Right lobe of liver (tissue), 6 donors: Measurements from ENCODE around the gene CLEC4M. TPM values are rescaled to one million over a fixed set of nuclear protein-coding genes. Genes with fewer than 3 reads are reported as not detected.

Experiments used
- ATAC-seq, 4 donors: fragments of 200-7000 bp; cut with Tn5 transposase; one replicate each; pipeline ENCODE4 v1.9.1; 2020; ENCODE audit warnings: mild to moderate bottlenecking in 4 of 4, moderate library complexity in 4 of 4
- DNase-seq, 3 donors: peaks; one replicate each; pipeline ENCODE4 v3.0.0-alpha.2; 2020
- H3K27ac ChIP-seq, 3 donors: fragments of 200-600 bp; one replicate each; pipeline ENCODE4 v1.8.0; 2022
- H3K27me3 ChIP-seq, 2 donors: fragments of 200-600 bp; one replicate each; pipeline ENCODE4 v1.8.0; 2022
- H3K36me3 ChIP-seq, 4 donors: fragments of 200-600 bp; sonication (generic) in 1 of 4; one replicate each; pipeline versions ENCODE4 v1.5.1 to v1.8.0; 2017 to 2022; ENCODE audit warnings: control low read depth in 1 of 4
- H3K4me1 ChIP-seq, 4 donors: fragments of 200-600 bp; sonication (generic) in 1 of 4; one replicate each; pipeline versions ENCODE4 v1.5.1 to v1.8.0; 2017 to 2022; ENCODE audit warnings: control low read depth in 1 of 4
- H3K4me3 ChIP-seq, 3 donors: fragments of 200-600 bp; one replicate each; pipeline ENCODE4 v1.8.0; 2022
- H3K9me3 ChIP-seq, 4 donors: fragments of 200-600 bp; sonication (generic) in 1 of 4; one replicate each; pipeline versions ENCODE4 v1.5.1 to v1.8.0; 2017 to 2022; ENCODE audit warnings: control low read depth in 1 of 4
- POLR2A ChIP-seq: fragments of 450-650 bp; IDR thresholded peaks from one replicate; pipeline ENCODE4 v1.6.1; 2017; ENCODE audit warnings: antibody characterized with exemption, mild to moderate bottlenecking
- WGBS: methylation state at CpG from one replicate; pipeline ENCODE4 v1.1.6; 2018; ENCODE audit warnings: low coverage, low lambda C conversion rate; ENCODE audit not compliant: insufficient coverage; ENCODE audit errors: missing lambda C conversion rate; 5-methylcytosine and 5-hydroxymethylcytosine counted together
- intact Hi-C, 2 donors: fragments of 100-400 bp; cut with DNase I; formaldehyde crosslinking; loops; one replicate each; pipeline versions ENCODE4 v1.11.2 to v1.14.1; 2022
- total RNA-seq, 6 experiments: library from RNA; depleted of rRNA in 2 of 6; stranded (reverse); fragments of >200 nt in 2 of 6; fragmentation: NEBNext Ultra II Directional in 3 of 6; extraction: Animal tissue kit (Norgen Biotek cat#: 25700) in 3 of 6; gene quantifications; one replicate each; pipeline versions ENCODE4 v1.1.0 to v1.2.4, GENCODE V29; 2016 to 2023
- TF ChIP-seq, protein P1 (sequence below), 4 donors: fragments of 200-600 bp in 3 of 4; fragments of 450-650 bp in 1 of 4; IDR thresholded peaks; one replicate each; pipeline versions ENCODE4 v1.5.1 to v1.8.0; 2016 to 2022; ENCODE audit warnings: antibody characterized with exemption in 4 of 4, mild to moderate bottlenecking in 2 of 4
- donor health status: DM: no; HTN: yes; CAD: no.
- donor health status: DM: no; HTN: no; CAD: no.
- donor health status: DM: no; HTN: no; CAD: no.
- donor health status: DM: no; HTN: yes; CAD: no.
- donor health status: DM: no; HTN: yes; CAD: no.

CLEC4M gene
- total RNA-seq, 6 experiments from 2014 or later = 12.8 to 64.8 (median 20.8) TPM

DNA sequence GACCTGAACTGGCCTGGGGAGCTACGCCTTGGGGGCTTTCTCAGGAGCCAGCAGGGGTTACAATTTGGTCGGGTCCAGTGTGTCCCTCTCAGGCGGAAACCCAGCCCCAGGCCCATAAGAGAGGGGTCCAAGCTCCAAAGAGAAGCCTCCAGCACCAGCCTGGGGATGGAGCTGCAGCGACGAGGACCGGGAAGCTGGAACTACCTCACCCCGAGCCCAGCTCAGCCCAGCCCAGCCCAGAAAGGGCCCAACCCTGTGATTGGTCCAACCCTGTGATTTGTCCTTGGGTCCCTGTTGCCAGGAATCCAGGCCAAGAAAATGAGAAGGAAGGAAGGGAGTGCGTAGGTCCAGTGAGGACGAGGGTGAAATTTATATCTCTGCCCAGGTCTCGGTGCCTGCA, 24.1 kb downstream of the CLEC4M start:
- no peaks in the 10 kb centered on the region for H3K36me3 ChIP-seq
- H3K27ac ChIP-seq = no peak overlapping the region
- DNase-seq (no peak), ATAC-seq (peak; percentile 51 to 72 (median 68))
- no peaks in the 10 kb centered on the region for H3K4me1 ChIP-seq
- H3K9me3 ChIP-seq = no peaks in the 10 kb centered on the region
- H3K4me3 ChIP-seq = no peak overlapping the region
- TF ChIP-seq POLR2A = no peak
- TF ChIP-seq, protein P1, sequence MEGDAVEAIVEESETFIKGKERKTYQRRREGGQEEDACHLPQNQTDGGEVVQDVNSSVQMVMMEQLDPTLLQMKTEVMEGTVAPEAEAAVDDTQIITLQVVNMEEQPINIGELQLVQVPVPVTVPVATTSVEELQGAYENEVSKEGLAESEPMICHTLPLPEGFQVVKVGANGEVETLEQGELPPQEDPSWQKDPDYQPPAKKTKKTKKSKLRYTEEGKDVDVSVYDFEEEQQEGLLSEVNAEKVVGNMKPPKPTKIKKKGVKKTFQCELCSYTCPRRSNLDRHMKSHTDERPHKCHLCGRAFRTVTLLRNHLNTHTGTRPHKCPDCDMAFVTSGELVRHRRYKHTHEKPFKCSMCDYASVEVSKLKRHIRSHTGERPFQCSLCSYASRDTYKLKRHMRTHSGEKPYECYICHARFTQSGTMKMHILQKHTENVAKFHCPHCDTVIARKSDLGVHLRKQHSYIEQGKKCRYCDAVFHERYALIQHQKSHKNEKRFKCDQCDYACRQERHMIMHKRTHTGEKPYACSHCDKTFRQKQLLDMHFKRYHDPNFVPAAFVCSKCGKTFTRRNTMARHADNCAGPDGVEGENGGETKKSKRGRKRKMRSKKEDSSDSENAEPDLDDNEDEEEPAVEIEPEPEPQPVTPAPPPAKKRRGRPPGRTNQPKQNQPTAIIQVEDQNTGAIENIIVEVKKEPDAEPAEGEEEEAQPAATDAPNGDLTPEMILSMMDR (IDR thresholded peaks at IDR 0.05) = no peak
- no CpG with 5 or more reads among the region's 10 CpGs for WGBS
- no peaks in the 10 kb centered on the region for H3K27me3 ChIP-seq
- intact Hi-C loops = no loop called here

DNA sequence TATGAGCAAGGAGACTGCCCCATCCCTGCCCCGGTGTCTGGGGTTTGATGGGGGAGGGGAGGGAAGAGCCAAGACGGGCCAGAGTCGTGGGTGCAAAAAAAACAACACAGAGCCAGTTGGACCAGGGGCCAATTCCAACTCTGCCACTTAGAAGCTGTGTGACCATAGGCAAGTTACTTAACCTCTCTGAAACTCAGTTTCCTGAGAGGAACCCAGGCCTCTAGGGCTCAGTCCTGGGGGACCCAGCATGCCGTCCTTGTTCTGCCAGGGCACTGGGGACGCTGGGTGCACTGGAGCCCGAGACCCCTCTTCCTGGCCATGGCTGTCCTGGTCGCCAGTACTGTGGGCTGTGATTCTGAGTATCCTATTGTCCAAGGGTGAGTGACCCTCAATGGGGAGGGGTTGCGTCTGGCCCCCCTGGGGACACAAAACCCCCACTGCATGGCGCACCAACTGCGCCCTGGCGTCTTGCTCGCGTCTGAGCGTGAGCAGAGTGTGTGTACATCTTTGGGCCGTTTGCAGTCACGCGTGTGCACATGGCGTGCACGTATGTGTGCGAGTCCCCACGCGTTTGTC, 24.6 kb downstream of the CLEC4M start:
- Histone ChIP-seq H3K27ac (no peak overlapping the region), H3K9me3 (no peaks in the 10 kb centered on the region), H3K4me1 (no peaks in the 10 kb centered on the region), H3K27me3 (no peaks in the 10 kb centered on the region), H3K4me3 (peak overlapping the region in 1 of 3 donors; percentile 9), H3K36me3 (no peaks in the 10 kb centered on the region)
- intact Hi-C loops = no loop called here
- ATAC-seq (peak in 3 of 4 donors; percentile 6 to 24 (median 22)), DNase-seq (no peak)
- TF ChIP-seq POLR2A = no peak
- WGBS = 8% methylated on average over 4 of the region's 22 CpGs

DNA sequence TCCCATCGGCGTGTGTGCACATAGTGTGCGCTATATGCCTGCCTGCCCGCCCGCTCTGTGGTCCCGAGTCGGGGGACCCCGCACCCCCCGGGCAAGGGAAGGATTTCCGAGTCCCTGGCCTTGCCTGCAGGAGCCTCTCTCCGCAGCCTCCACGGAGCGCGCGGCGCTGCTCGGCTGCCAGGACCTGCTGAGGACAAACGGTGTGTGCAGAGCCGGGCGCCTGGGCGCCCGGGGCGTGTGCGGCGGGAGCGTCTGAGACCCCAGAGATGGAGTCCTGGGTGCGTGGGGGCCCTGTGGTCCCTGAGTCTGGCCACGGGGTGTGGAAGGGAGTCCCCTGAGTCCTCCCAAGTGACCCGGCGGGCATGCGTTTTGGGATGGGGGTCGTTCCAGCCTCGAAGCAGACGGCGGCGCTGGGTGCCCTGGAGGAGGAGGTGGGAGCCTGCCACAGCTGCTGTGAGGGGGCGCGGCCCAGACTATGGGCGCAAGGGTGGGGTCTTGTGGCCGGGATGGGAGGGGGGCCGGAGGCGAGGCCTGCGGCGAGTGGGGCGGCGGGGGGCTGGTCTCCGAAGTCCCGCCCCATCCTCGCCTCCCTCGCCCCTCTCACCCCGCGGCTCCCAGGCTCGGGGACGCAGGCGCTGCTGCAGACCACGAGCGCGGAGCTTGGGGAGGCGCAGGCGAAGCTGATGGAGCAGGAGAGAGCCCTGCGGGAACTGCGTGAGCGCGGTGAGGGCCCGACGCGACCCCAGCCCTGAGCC, 25.3 kb downstream of the CLEC4M start:
- TF ChIP-seq POLR2A = no peak
- TF ChIP-seq, protein P1 (IDR thresholded peaks at IDR 0.05) = no peak
- intact Hi-C loops = no loop called here
- no peak overlapping the region for H3K4me3 ChIP-seq
- no peaks in the 10 kb centered on the region for H3K36me3 ChIP-seq
- H3K27me3 ChIP-seq = no peaks in the 10 kb centered on the region
- ATAC-seq (peak; percentile 12 to 33 (median 32)), DNase-seq (peak in 1 of 3 donors; percentile 52)
- H3K9me3 ChIP-seq = no peaks in the 10 kb centered on the region
- 3% methylated on average over 7 of the region's 67 CpGs for WGBS
- no peaks in the 10 kb centered on the region for H3K4me1 ChIP-seq
- H3K27ac ChIP-seq = no peak overlapping the region

DNA sequence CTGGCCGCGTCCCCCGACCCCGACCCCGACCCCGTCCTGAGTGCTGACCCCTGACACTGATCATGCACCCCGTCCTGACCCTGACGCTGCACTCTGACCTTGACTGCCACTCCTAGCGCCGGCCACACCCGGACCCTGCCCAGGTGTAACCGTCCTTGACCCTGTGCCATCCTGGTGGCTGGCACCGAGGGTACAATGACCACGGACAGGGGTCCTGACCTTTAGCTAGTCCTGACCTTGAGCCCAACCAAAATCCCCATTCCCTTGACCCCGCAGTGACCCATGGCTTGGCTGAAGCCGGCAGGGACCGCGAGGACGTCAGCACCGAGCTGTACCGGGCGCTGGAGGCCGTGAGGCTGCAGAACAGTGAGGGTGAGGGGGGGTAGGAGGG, 25.9 kb downstream of the CLEC4M start:
- TF ChIP-seq POLR2A = no peak
- H3K27ac ChIP-seq = no peak overlapping the region
- H3K4me1 ChIP-seq = no peaks in the 10 kb centered on the region
- no peaks in the 10 kb centered on the region for H3K27me3 ChIP-seq
- no peak overlapping the region for H3K4me3 ChIP-seq
- H3K9me3 ChIP-seq = no peaks in the 10 kb centered on the region
- WGBS = 6% methylated on average over 11 of the region's 23 CpGs
- intact Hi-C loops = no loop called here
- peak in 1 of 4 donors; percentile 12 for ATAC-seq
- DNase-seq = no peak
- H3K36me3 ChIP-seq = no peaks in the 10 kb centered on the region

DNA sequence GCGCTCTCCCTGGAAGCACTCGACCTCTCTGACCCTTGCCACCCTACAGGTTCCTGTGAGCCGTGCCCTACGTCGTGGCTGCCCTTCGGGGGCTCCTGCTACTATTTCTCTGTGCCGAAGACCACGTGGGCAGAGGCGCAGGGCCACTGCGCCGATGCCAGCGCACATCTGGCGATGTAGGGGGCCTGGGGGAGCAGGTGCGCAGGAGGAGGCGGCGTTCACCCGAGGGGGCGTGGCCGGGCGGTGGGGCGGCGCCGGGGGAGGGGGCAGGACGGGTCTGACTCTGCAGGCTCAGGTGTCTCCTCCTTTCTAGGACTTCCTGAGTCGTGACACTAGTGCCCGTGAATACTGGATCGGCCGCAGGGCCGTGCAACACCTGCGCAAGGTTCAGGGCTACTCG, 26.4 kb downstream of the CLEC4M start:
- intact Hi-C loops = no loop called here
- WGBS = 3% methylated on average over 14 of the region's 31 CpGs
- no peaks in the 10 kb centered on the region for H3K4me1 ChIP-seq
- H3K4me3 ChIP-seq = no peak overlapping the region
- no peak overlapping the region for H3K27ac ChIP-seq
- no peak for ATAC-seq
- DNase-seq = no peak
- TF ChIP-seq, protein P1 (IDR thresholded peaks at IDR 0.05) = no peak
- TF ChIP-seq POLR2A = no peak
- no peaks in the 10 kb centered on the region for H3K9me3 ChIP-seq
- H3K27me3 ChIP-seq = no peaks in the 10 kb centered on the region
- no peaks in the 10 kb centered on the region for H3K36me3 ChIP-seq
